PC-9 (cell line): ENCODE measurements around the gene IGLL1.

Experiments
- CTCF ChIP-seq: fragments of 200-600 bp; sonication (generic); conservative IDR thresholded peaks from 2 replicates; pipeline ENCODE4 v1.6.1; 2017; ENCODE audit warnings: mixed run types, antibody characterized with exemption, mild to moderate bottlenecking, moderate library complexity
- EZH2 ChIP-seq: fragments of 200-600 bp; sonication (generic); IDR thresholded peaks from 2 replicates; pipeline ENCODE4 v1.8.0; 2017; ENCODE audit warnings: antibody characterized with exemption, low read depth

- TF ChIP-seq CTCF (no peak), EZH2 (no peak)
Observed at GRCh38 chr22:23549198-23549595, 30.9 kb downstream of the IGLL1 start.
